ENCODE results near the gene SLC6A6.

SLC6A6 gene

DNA sequence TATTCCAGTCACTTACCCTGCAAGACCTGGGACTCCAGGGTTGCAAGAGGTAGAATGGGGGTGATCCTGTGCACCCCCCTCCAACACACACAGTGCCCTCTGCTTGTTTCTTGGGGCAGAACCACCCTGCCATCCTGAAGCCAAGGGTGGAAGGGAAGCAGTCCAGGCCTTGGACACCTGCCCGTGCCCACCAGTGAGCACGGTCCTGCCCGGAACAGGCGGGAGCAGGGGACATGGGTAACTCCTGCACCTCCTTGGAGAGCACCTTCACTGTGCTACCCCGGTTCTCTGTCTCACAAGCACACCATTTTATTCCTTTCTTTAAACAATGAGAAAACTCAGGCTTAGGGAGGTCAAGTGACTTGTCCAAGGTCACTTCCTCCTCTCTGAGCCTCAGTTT, 57.0 kb downstream of the SLC6A6 start:
- Histone ChIP-seq H4K20me1 (ENCODE audit: insufficient read depth, low read length) (no peaks in the 10 kb centered on the region), H2AFZ (ENCODE audit: low read length) (no peak overlapping the region), H3K9me3 (ENCODE audit: low read length) (no peaks in the 10 kb centered on the region), H3K79me2 (ENCODE audit: insufficient read depth, low read length) (no peaks in the 10 kb centered on the region), H3K27ac (ENCODE audit: low read depth, low read length, poor library complexity, severe bottlenecking) (no peak overlapping the region), H3K4me2 (ENCODE audit: low read length) (no peak overlapping the region), H3K9ac (ENCODE audit: low read length) (no peak overlapping the region), H3F3A (ENCODE audit: insufficient read depth, low read length) (no peaks in the 10 kb centered on the region), H3K4me1 (ENCODE audit: insufficient read depth, low read length, severe bottlenecking) (peaks cover 7% of the 10 kb centered on the region), H3K36me3 (ENCODE audit: insufficient read depth, low read length) (peaks cover 87% of the 10 kb centered on the region), H3K9me2 (ENCODE audit: low read depth, low read length) (no peaks in the 10 kb centered on the region), H3K4me3 (ENCODE audit: low read depth, low read length, poor library complexity, severe bottlenecking) (no peak overlapping the region), H3K27me3 (ENCODE audit: insufficient read depth, low read length) (no peaks in the 10 kb centered on the region)
- TF ChIP-seq, protein P1, sequence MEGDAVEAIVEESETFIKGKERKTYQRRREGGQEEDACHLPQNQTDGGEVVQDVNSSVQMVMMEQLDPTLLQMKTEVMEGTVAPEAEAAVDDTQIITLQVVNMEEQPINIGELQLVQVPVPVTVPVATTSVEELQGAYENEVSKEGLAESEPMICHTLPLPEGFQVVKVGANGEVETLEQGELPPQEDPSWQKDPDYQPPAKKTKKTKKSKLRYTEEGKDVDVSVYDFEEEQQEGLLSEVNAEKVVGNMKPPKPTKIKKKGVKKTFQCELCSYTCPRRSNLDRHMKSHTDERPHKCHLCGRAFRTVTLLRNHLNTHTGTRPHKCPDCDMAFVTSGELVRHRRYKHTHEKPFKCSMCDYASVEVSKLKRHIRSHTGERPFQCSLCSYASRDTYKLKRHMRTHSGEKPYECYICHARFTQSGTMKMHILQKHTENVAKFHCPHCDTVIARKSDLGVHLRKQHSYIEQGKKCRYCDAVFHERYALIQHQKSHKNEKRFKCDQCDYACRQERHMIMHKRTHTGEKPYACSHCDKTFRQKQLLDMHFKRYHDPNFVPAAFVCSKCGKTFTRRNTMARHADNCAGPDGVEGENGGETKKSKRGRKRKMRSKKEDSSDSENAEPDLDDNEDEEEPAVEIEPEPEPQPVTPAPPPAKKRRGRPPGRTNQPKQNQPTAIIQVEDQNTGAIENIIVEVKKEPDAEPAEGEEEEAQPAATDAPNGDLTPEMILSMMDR (IDR thresholded peaks at IDR 0.05; ENCODE audit: low read length) = no peak
- TF ChIP-seq EZH2 (IDR thresholded peaks at IDR 0.05; ENCODE audit: borderline replicate concordance, low read length) = no peak

DNA sequence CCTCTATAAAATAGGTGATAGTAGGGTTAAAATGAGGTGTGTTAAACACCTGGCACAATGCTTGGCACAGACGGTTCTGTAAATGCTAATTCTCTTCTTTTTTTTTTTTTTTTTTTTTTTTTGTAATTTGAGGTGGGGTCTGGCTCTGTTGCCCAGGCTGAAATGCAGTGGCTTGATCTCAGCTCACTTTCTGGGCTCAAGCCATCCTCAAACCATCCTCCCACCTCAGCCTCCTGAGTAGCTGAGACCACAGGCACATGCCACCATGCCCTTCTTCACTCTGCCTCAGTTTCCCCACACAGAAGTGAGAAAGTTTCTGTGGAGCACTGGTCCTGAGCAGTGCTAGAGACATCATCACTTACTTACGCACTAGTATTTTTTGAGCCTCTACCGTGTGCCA, 57.4 kb downstream of the SLC6A6 start:
- no peak overlapping the region for H3K9ac ChIP-seq (ENCODE audit: low read length)
- H3K79me2 ChIP-seq (ENCODE audit: insufficient read depth, low read length) = no peaks in the 10 kb centered on the region
- TF ChIP-seq EZH2 (IDR thresholded peaks at IDR 0.05; ENCODE audit: borderline replicate concordance, low read length) = no peak
- TF ChIP-seq, protein P1 (IDR thresholded peaks at IDR 0.05; ENCODE audit: low read length) = no peak
- no peak overlapping the region for H3K27ac ChIP-seq (ENCODE audit: low read depth, low read length, poor library complexity, severe bottlenecking)
- no peak overlapping the region for H3K4me3 ChIP-seq (ENCODE audit: low read depth, low read length, poor library complexity, severe bottlenecking)
- no peaks in the 10 kb centered on the region for H3K9me3 ChIP-seq (ENCODE audit: low read length)
- peaks cover 6% of the 10 kb centered on the region for H3K4me1 ChIP-seq (ENCODE audit: insufficient read depth, low read length, severe bottlenecking)
- peaks cover 87% of the 10 kb centered on the region for H3K36me3 ChIP-seq (ENCODE audit: insufficient read depth, low read length)
- H3K9me2 ChIP-seq (ENCODE audit: low read depth, low read length) = no peaks in the 10 kb centered on the region
- H3F3A ChIP-seq (ENCODE audit: insufficient read depth, low read length) = no peaks in the 10 kb centered on the region
- H3K4me2 ChIP-seq (ENCODE audit: low read length) = no peak overlapping the region
- H3K27me3 ChIP-seq (ENCODE audit: insufficient read depth, low read length) = no peaks in the 10 kb centered on the region
- H2AFZ ChIP-seq (ENCODE audit: low read length) = no peak overlapping the region
- no peaks in the 10 kb centered on the region for H4K20me1 ChIP-seq (ENCODE audit: insufficient read depth, low read length)

DNA sequence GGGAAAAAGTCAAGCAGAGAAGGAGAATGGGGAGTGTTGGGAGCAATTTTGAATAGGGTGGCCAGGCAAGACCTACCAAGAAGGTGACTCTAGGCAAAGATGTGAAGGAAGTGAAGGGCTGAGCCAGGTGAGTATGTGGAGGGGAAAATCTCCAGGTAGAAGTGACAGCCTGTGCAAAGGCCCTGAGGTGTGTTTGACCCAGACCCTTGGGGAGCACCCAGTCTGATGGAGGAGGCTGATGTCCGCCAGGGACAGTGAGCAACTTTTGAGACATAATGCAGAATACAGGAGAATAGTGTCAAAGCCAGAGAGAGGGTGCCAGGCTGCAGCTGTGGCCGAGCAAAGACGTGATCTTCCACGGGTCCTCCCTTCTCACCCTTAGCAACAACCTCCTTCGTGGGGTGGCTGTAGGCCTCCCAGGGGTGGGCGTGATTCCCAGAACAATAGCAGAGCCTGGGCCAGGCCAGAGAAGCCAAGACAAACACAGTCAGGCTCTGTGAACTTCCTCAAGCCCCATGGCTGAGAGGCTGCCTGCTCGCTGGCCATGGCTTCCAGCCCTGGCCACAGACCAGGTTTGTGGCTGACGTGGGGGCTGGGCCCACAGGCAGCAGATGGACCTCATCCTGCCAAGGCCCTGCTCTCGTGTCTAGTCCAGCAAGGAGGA, 58.1 kb downstream of the SLC6A6 start:
- Histone ChIP-seq H3K4me3 (ENCODE audit: low read depth, low read length, poor library complexity, severe bottlenecking) (no peak overlapping the region), H3K9me3 (ENCODE audit: low read length) (no peaks in the 10 kb centered on the region), H3F3A (ENCODE audit: insufficient read depth, low read length) (no peaks in the 10 kb centered on the region), H3K9me2 (ENCODE audit: low read depth, low read length) (no peaks in the 10 kb centered on the region), H3K4me1 (ENCODE audit: insufficient read depth, low read length, severe bottlenecking) (peaks cover 6% of the 10 kb centered on the region), H4K20me1 (ENCODE audit: insufficient read depth, low read length) (no peaks in the 10 kb centered on the region), H2AFZ (ENCODE audit: low read length) (no peak overlapping the region), H3K9ac (ENCODE audit: low read length) (no peak overlapping the region), H3K27me3 (ENCODE audit: insufficient read depth, low read length) (no peaks in the 10 kb centered on the region), H3K27ac (ENCODE audit: low read depth, low read length, poor library complexity, severe bottlenecking) (no peak overlapping the region), H3K4me2 (ENCODE audit: low read length) (no peak overlapping the region), H3K79me2 (ENCODE audit: insufficient read depth, low read length) (no peaks in the 10 kb centered on the region), H3K36me3 (ENCODE audit: insufficient read depth, low read length) (peaks cover 87% of the 10 kb centered on the region)
- no peak for TF ChIP-seq EZH2 (IDR thresholded peaks at IDR 0.05; ENCODE audit: borderline replicate concordance, low read length)
- TF ChIP-seq, protein P1 (IDR thresholded peaks at IDR 0.05; ENCODE audit: low read length) = no peak

Data from OCI-LY1 (cell line).